SK-N-SH treated with all-trans-retinoic acid at 6 μM for 48 hours (cell line): Measurements from ENCODE around the gene CD48.

Experiments
- ATAC-seq: fragments of 200-7000 bp; cut with Tn5 transposase; 3 replicates; pipeline ENCODE4 v1.9.1; 2020; ENCODE audit warnings: mild to moderate bottlenecking, moderate library complexity
- ARNTL ChIP-seq: fragments of 450-650 bp; formaldehyde crosslinking; IDR thresholded peaks from 2 replicates; pipeline ENCODE4 v1.5.0; 2020; ENCODE audit warnings: low read depth, mild to moderate bottlenecking, moderate library complexity, borderline replicate concordance
- BACH2 ChIP-seq: fragments of 250-450 bp; sonication (Bioruptor Pico); IDR thresholded peaks from 2 replicates; pipeline ENCODE4 v1.9.0; 2021; ENCODE audit warnings: mild to moderate bottlenecking, borderline replicate concordance
- CSDC2 ChIP-seq: fragments of 250-450 bp; sonication (Bioruptor Pico); IDR thresholded peaks from 2 replicates; pipeline ENCODE4 v1.5.0; 2020; ENCODE audit warnings: mild to moderate bottlenecking, moderate library complexity
- ESRRG ChIP-seq: fragments of 250-450 bp; sonication (Bioruptor Pico); IDR thresholded peaks from 2 replicates; pipeline ENCODE4 v1.6.1; 2021; ENCODE audit warnings: mild to moderate bottlenecking
- GLIS3 ChIP-seq: fragments of 250-450 bp; sonication (Bioruptor Pico); IDR thresholded peaks from 2 replicates; pipeline ENCODE4 v1.5.0; 2020; ENCODE audit warnings: mild to moderate bottlenecking, moderate library complexity
- ISL1 ChIP-seq: fragments of 250-450 bp; sonication (Bioruptor Pico); IDR thresholded peaks from 2 replicates; pipeline ENCODE4 v2.1.2; 2022; ENCODE audit warnings: mild to moderate bottlenecking, moderate library complexity
- OSR1 ChIP-seq: fragments of 250-450 bp; sonication (Bioruptor Pico); IDR thresholded peaks from 2 replicates; pipeline ENCODE4 v1.8.0; 2022; ENCODE audit warnings: moderate library complexity, mild to moderate bottlenecking, inconsistent platforms
- PPARA ChIP-seq: fragments of 250-450 bp; sonication (Bioruptor Pico); IDR thresholded peaks from 2 replicates; pipeline ENCODE4 v1.5.0; 2020; ENCODE audit warnings: mild to moderate bottlenecking, borderline replicate concordance
- RARB ChIP-seq: fragments of 250-450 bp; sonication (Bioruptor Pico); IDR thresholded peaks from 2 replicates; pipeline ENCODE4 v1.8.0; 2021; ENCODE audit warnings: mild to moderate bottlenecking, moderate library complexity
- SNAI2 ChIP-seq: fragments of 250-450 bp; sonication (Bioruptor Pico); IDR thresholded peaks from 2 replicates; pipeline ENCODE4 v1.5.0; 2020; ENCODE audit warnings: mild to moderate bottlenecking, moderate library complexity
- TCF4 ChIP-seq: fragments of 250-450 bp; sonication (Bioruptor Pico); IDR thresholded peaks from 2 replicates; pipeline ENCODE4 v1.8.0; 2021; ENCODE audit warnings: mild to moderate bottlenecking, moderate library complexity, borderline replicate concordance
- TOX ChIP-seq: fragments of 250-450 bp; sonication (Bioruptor Pico); IDR thresholded peaks from 2 replicates; pipeline ENCODE4 v1.8.0; 2021; ENCODE audit warnings: mild to moderate bottlenecking, moderate library complexity, borderline replicate concordance
- ZC3H10 ChIP-seq: fragments of 250-450 bp; sonication (Bioruptor Pico); IDR thresholded peaks from 2 replicates; pipeline ENCODE4 v1.5.1; 2021; ENCODE audit warnings: mild to moderate bottlenecking, moderate library complexity
- ZFP3 ChIP-seq: fragments of 250-450 bp; sonication (Bioruptor Pico); IDR thresholded peaks from 2 replicates; pipeline ENCODE4 v1.5.0; 2020; ENCODE audit warnings: mild to moderate bottlenecking, moderate library complexity
- ZFP30 ChIP-seq: fragments of 450-650 bp; formaldehyde crosslinking; IDR thresholded peaks from 2 replicates; pipeline ENCODE4 v1.5.0; 2022; ENCODE audit warnings: mild to moderate bottlenecking, moderate library complexity
- ZNF565 ChIP-seq: fragments of 450-650 bp; formaldehyde crosslinking; conservative IDR thresholded peaks from 2 replicates; pipeline ENCODE4 v1.5.0; 2020; ENCODE audit warnings: low read depth, mild to moderate bottlenecking, moderate library complexity
- ZNF70 ChIP-seq: fragments of 450-650 bp; formaldehyde crosslinking; IDR thresholded peaks from 2 replicates; pipeline ENCODE4 v1.5.0; 2020; ENCODE audit warnings: mild to moderate bottlenecking, moderate library complexity
- ZNF8 ChIP-seq: fragments of 450-650 bp; formaldehyde crosslinking; IDR thresholded peaks from 2 replicates; pipeline ENCODE4 v1.5.0; 2020; ENCODE audit warnings: mild to moderate bottlenecking, moderate library complexity
- TF ChIP-seq, protein P1 (sequence below): fragments of 250-450 bp; sonication (Bioruptor Pico); IDR thresholded peaks from 2 replicates; pipeline ENCODE4 v1.5.1; 2021; ENCODE audit warnings: mild to moderate bottlenecking, moderate library complexity
- TF ChIP-seq, protein P2 (sequence below): fragments of 250-450 bp; sonication (Bioruptor Pico); IDR thresholded peaks from 2 replicates; pipeline ENCODE4 v1.8.0; 2020; ENCODE audit warnings: mild to moderate bottlenecking, moderate library complexity, borderline replicate concordance
- TF ChIP-seq, protein P3 (sequence below): fragments of 250-450 bp; sonication (Bioruptor Pico); IDR thresholded peaks from 2 replicates; pipeline ENCODE4 v1.5.0; 2020; ENCODE audit warnings: mild to moderate bottlenecking, moderate library complexity
- TF ChIP-seq, protein P4 (sequence below): fragments of 250-450 bp; sonication (Bioruptor Pico); IDR thresholded peaks from 2 replicates; pipeline ENCODE4 v1.8.0; 2021; ENCODE audit warnings: low read depth, mild to moderate bottlenecking, moderate library complexity, borderline replicate concordance
- TF ChIP-seq, protein P5 (sequence below): fragments of 250-450 bp; sonication (Bioruptor Pico); IDR thresholded peaks from 2 replicates; pipeline ENCODE4 v1.5.1; 2020; ENCODE audit warnings: low read depth, mild to moderate bottlenecking, moderate library complexity

Gene CD48

DNA sequence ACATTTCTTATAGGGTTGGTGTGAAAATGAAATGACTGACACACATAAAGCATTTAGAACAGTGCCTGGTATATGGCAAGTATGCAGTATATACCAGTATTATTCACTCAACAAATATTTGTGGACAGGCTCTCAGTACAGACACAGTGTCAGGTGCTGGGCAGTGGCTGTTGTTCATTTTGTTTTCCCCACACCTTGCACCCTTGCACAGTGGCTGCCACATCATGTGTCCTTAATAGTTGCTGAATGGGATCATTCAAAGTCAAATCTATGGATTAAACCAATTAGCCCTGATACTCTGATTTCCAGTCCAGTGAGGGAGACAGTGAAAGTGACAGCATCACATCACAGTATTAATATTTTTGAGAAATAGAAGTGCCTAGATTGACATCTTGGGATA, 67.2 kb downstream of the CD48 start:
- TF ChIP-seq PPARA (CRISPR knock-in tag) (no peak), TOX (CRISPR knock-in tag) (no peak), ZFP3 (no peak), ZFP30 (CRISPR knock-in tag) (no peak), ARNTL (CRISPR knock-in tag) (no peak), GLIS3 (CRISPR knock-in tag) (no peak), ISL1 (CRISPR knock-in tag) (no peak), ESRRG (no peak), CSDC2 (CRISPR knock-in tag) (no peak), OSR1 (CRISPR knock-in tag) (no peak), ZNF565 (CRISPR knock-in tag) (no peak), TCF4 (CRISPR knock-in tag) (no peak), SNAI2 (no peak), RARB (CRISPR knock-in tag) (no peak), ZC3H10 (CRISPR knock-in tag) (no peak), ZNF70 (CRISPR knock-in tag) (no peak)
- TF ChIP-seq, protein P1, sequence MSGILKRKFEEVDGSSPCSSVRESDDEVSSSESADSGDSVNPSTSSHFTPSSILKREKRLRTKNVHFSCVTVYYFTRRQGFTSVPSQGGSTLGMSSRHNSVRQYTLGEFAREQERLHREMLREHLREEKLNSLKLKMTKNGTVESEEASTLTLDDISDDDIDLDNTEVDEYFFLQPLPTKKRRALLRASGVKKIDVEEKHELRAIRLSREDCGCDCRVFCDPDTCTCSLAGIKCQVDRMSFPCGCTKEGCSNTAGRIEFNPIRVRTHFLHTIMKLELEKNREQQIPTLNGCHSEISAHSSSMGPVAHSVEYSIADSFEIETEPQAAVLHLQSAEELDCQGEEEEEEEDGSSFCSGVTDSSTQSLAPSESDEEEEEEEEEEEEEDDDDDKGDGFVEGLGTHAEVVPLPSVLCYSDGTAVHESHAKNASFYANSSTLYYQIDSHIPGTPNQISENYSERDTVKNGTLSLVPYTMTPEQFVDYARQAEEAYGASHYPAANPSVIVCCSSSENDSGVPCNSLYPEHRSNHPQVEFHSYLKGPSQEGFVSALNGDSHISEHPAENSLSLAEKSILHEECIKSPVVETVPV (CRISPR knock-in tag) = no peak
- TF ChIP-seq, protein P2, sequence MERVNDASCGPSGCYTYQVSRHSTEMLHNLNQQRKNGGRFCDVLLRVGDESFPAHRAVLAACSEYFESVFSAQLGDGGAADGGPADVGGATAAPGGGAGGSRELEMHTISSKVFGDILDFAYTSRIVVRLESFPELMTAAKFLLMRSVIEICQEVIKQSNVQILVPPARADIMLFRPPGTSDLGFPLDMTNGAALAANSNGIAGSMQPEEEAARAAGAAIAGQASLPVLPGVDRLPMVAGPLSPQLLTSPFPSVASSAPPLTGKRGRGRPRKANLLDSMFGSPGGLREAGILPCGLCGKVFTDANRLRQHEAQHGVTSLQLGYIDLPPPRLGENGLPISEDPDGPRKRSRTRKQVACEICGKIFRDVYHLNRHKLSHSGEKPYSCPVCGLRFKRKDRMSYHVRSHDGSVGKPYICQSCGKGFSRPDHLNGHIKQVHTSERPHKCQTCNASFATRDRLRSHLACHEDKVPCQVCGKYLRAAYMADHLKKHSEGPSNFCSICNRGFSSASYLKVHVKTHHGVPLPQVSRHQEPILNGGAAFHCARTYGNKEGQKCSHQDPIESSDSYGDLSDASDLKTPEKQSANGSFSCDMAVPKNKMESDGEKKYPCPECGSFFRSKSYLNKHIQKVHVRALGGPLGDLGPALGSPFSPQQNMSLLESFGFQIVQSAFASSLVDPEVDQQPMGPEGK = no peak
- TF ChIP-seq, protein P3, sequence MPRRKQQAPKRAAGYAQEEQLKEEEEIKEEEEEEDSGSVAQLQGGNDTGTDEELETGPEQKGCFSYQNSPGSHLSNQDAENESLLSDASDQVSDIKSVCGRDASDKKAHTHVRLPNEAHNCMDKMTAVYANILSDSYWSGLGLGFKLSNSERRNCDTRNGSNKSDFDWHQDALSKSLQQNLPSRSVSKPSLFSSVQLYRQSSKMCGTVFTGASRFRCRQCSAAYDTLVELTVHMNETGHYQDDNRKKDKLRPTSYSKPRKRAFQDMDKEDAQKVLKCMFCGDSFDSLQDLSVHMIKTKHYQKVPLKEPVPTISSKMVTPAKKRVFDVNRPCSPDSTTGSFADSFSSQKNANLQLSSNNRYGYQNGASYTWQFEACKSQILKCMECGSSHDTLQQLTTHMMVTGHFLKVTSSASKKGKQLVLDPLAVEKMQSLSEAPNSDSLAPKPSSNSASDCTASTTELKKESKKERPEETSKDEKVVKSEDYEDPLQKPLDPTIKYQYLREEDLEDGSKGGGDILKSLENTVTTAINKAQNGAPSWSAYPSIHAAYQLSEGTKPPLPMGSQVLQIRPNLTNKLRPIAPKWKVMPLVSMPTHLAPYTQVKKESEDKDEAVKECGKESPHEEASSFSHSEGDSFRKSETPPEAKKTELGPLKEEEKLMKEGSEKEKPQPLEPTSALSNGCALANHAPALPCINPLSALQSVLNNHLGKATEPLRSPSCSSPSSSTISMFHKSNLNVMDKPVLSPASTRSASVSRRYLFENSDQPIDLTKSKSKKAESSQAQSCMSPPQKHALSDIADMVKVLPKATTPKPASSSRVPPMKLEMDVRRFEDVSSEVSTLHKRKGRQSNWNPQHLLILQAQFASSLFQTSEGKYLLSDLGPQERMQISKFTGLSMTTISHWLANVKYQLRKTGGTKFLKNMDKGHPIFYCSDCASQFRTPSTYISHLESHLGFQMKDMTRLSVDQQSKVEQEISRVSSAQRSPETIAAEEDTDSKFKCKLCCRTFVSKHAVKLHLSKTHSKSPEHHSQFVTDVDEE (CRISPR knock-in tag) = no peak
- TF ChIP-seq, protein P4, sequence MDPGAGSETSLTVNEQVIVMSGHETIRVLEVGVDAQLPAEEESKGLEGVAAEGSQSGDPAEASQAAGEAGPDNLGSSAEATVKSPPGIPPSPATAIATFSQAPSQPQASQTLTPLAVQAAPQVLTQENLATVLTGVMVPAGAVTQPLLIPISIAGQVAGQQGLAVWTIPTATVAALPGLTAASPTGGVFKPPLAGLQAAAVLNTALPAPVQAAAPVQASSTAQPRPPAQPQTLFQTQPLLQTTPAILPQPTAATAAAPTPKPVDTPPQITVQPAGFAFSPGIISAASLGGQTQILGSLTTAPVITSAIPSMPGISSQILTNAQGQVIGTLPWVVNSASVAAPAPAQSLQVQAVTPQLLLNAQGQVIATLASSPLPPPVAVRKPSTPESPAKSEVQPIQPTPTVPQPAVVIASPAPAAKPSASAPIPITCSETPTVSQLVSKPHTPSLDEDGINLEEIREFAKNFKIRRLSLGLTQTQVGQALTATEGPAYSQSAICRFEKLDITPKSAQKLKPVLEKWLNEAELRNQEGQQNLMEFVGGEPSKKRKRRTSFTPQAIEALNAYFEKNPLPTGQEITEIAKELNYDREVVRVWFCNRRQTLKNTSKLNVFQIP (CRISPR knock-in tag) = no peak
- ATAC-seq = no peak

DNA sequence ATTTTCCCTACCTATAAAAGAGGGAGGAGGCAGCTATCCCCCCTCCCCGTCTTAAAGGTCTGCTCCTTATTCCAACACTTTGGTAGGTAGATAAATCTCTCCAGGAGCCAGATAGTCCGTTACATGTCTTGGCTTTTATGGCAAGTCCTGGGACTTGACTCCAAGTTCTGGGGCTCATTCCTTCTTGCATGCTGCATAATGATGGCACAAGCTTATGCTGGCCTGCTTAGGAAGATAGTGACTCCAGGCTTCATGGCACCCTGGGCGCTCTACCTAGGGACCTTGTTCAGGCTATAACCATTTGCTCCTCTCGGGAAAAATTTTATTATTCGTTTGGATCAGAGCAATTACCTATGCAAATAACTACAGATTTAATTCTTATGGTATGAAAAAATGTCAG, 68.5 kb downstream of the CD48 start:
- ATAC-seq = no peak
- no peak for TF ChIP-seq ZFP30 (CRISPR knock-in tag)
- TF ChIP-seq ZNF8 (CRISPR knock-in tag) = no peak
- TF ChIP-seq, protein P3 (CRISPR knock-in tag) = no peak
- TF ChIP-seq ZNF70 (CRISPR knock-in tag) = no peak
- TF ChIP-seq CSDC2 (CRISPR knock-in tag) = no peak
- TF ChIP-seq, protein P1 (CRISPR knock-in tag) = no peak
- no peak for TF ChIP-seq SNAI2
- TF ChIP-seq ARNTL (CRISPR knock-in tag) = no peak
- TF ChIP-seq ZNF565 (CRISPR knock-in tag) = no peak
- TF ChIP-seq, protein P5, sequence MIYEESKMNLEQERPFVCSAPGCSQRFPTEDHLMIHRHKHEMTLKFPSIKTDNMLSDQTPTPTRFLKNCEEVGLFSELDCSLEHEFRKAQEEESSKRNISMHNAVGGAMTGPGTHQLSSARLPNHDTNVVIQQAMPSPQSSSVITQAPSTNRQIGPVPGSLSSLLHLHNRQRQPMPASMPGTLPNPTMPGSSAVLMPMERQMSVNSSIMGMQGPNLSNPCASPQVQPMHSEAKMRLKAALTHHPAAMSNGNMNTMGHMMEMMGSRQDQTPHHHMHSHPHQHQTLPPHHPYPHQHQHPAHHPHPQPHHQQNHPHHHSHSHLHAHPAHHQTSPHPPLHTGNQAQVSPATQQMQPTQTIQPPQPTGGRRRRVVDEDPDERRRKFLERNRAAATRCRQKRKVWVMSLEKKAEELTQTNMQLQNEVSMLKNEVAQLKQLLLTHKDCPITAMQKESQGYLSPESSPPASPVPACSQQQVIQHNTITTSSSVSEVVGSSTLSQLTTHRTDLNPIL (CRISPR knock-in tag) = no peak
- no peak for TF ChIP-seq ZC3H10 (CRISPR knock-in tag)
- no peak for TF ChIP-seq OSR1 (CRISPR knock-in tag)
- no peak for TF ChIP-seq PPARA (CRISPR knock-in tag)
- TF ChIP-seq ZFP3 = no peak
- TF ChIP-seq TOX (CRISPR knock-in tag) = no peak
- TF ChIP-seq BACH2 (CRISPR knock-in tag) = no peak
- no peak for TF ChIP-seq RARB (CRISPR knock-in tag)
- TF ChIP-seq TCF4 (CRISPR knock-in tag) = no peak
- no peak for TF ChIP-seq ESRRG
- TF ChIP-seq ISL1 (CRISPR knock-in tag) = no peak
